Vagina (tissue), 2 donors: ENCODE results near the gene AK9. TPM values are rescaled to one million over a fixed set of nuclear protein-coding genes. Genes with fewer than 3 reads are reported as not detected.

Experiments
- DNase-seq, 2 donors: peaks; one replicate each; pipeline ENCODE4 v3.0.0-alpha.2; 2017; ENCODE audit errors: extremely low spot score in 2 of 2
- H3K27ac ChIP-seq: fragments of 200-600 bp; sonication (generic); one replicate; pipeline ENCODE4 v1.5.1; 2019
- H3K27me3 ChIP-seq: fragments of 200-600 bp; sonication (generic); one replicate; pipeline ENCODE4 v1.5.1; 2019
- H3K36me3 ChIP-seq, 2 donors: fragments of 200-600 bp; sonication (generic); one replicate each; pipeline ENCODE4 v1.5.1; 2017 to 2019
- H3K4me1 ChIP-seq: fragments of 200-600 bp; sonication (generic); one replicate; pipeline ENCODE4 v1.5.1; 2019
- H3K4me3 ChIP-seq, 2 donors: fragments of 200-600 bp; sonication (generic); 1 replicate in 1 of 2; 2 replicates in 1 of 2; pipeline ENCODE4 v1.5.1; 2016 to 2019
- H3K9me3 ChIP-seq: fragments of 200-600 bp; sonication (generic); one replicate; pipeline ENCODE4 v1.5.1; 2019
- POLR2A ChIP-seq, 2 donors: fragments of 450-650 bp; IDR thresholded peaks; one replicate each; pipeline ENCODE4 v1.6.1; 2017; ENCODE audit warnings: antibody characterized with exemption in 2 of 2, mild to moderate bottlenecking in 2 of 2, moderate library complexity in 2 of 2
- POLR2AphosphoS5 ChIP-seq, 2 donors: sonication (generic); formaldehyde crosslinking; IDR thresholded peaks; one replicate each; pipeline ENCODE4 v1.9.0; 2017; ENCODE audit warnings: antibody characterized with exemption in 2 of 2, mild to moderate bottlenecking in 2 of 2, low read depth in 1 of 2; ENCODE audit not compliant: insufficient read depth in 1 of 2
- intact Hi-C: fragments of 100-400 bp; cut with DNase I; formaldehyde crosslinking; loops from one replicate; pipeline ENCODE4 v1.15.1; 2023
- total RNA-seq: library from RNA; depleted of rRNA; stranded (reverse); fragments of >200 nt; gene quantifications from one replicate; pipeline ENCODE4 v1.2.3, GENCODE V29; 2016
- TF ChIP-seq, protein P1 (sequence below), 3 experiments: fragments of 450-650 bp in 2 of 3; fragments of 200-600 bp in 1 of 3; sonication (generic) in 1 of 3; IDR thresholded peaks; one replicate each; pipeline ENCODE4 v1.5.1; 2017 to 2019; ENCODE audit warnings: antibody characterized with exemption in 3 of 3, mild to moderate bottlenecking in 2 of 3, moderate library complexity in 2 of 3

The AK9 gene
- total RNA-seq, 1 donor from 2014 or later: 8.1 TPM

DNA sequence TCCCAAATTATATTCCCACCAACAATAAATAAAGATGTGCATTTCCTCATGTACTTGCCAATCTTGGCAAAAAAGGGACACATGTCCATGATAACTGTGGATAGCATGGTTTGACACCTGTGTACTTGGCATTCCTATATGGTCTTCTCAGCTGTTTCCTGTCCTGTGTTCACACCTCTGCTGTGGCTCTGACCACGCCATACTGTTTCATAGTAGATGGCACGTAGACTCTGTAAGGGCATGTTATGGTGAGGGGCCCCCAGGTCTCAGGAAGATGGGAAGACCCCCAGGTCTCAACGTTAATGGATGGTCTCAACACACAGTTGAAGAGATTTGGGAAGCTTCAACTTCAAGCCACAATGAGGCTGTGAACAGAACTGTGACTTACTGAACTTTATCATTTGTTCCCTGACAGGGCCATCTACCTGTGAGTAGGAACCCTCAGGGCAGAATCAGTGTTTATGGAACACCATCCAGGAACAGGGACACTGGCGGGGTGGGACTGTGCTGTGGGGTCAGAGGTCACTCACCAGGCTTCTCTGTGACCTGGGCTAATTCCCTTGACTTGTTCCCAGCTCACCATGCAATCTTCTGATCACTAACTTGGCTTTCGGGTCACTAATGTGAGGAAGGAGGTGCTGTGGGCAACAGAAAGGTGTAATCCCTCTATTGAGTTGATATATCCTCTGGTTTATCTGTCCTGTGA is 219.7 kb downstream of the AK9 start:
- TF ChIP-seq POLR2AphosphoS5 (IDR thresholded peaks at IDR 0.05; ENCODE audit: insufficient read depth in 1 of 2, low read depth in 1 of 2): no peak
- TF ChIP-seq, protein P1, sequence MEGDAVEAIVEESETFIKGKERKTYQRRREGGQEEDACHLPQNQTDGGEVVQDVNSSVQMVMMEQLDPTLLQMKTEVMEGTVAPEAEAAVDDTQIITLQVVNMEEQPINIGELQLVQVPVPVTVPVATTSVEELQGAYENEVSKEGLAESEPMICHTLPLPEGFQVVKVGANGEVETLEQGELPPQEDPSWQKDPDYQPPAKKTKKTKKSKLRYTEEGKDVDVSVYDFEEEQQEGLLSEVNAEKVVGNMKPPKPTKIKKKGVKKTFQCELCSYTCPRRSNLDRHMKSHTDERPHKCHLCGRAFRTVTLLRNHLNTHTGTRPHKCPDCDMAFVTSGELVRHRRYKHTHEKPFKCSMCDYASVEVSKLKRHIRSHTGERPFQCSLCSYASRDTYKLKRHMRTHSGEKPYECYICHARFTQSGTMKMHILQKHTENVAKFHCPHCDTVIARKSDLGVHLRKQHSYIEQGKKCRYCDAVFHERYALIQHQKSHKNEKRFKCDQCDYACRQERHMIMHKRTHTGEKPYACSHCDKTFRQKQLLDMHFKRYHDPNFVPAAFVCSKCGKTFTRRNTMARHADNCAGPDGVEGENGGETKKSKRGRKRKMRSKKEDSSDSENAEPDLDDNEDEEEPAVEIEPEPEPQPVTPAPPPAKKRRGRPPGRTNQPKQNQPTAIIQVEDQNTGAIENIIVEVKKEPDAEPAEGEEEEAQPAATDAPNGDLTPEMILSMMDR (IDR thresholded peaks at IDR 0.05): no peak
- TF ChIP-seq POLR2A (IDR thresholded peaks at IDR 0.05): no peak
- Histone ChIP-seq H3K27ac (no peak overlapping the region), H3K27me3 (no peaks in the 10 kb centered on the region), H3K4me1 (peaks cover under 1% of the 10 kb centered on the region), H3K36me3 (peaks cover 0 to 59% of the 10 kb centered on the region in 2 donors), H3K9me3 (no peaks in the 10 kb centered on the region), H3K4me3 (no peak overlapping the region)
- intact Hi-C loops: no loop called here
- peak in 1 of 2 donors; percentile 60 for DNase-seq

DNA sequence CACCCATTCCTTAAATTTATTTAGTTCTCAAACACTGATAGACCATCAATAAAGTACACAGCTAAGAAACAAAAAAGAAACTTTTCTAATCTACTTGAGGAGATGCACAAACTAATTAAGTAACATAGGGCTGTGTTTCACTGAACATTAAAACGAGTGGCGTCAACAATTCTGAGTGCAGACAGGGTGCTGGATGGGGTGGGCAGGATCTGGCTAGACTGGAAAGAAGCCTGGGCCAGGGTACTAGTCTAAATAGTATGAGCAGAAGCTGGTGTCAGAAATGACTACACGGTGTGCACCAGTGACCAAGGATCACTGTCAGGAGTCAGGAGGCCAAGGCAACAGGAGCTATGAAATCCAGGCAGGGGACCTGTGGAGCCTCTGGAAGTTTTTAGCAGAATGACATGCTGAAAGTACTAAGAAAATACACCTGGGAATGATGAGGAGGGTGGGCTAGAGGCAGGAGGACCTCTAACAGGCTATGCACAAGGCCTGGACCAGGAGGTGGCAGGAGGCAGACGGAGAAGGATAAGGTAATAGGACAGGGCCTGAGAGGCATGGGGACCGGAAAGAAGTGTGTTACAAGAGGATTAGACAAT is 221.3 kb downstream of the AK9 start:
- Histone ChIP-seq H3K27me3 (no peaks in the 10 kb centered on the region), H3K36me3 (peaks cover 0 to 61% of the 10 kb centered on the region in 2 donors), H3K4me3 (no peak overlapping the region), H3K9me3 (no peaks in the 10 kb centered on the region), H3K4me1 (no peaks in the 10 kb centered on the region), H3K27ac (no peak overlapping the region)
- TF ChIP-seq, protein P1 (IDR thresholded peaks at IDR 0.05): no peak
- TF ChIP-seq POLR2AphosphoS5 (IDR thresholded peaks at IDR 0.05; ENCODE audit: insufficient read depth in 1 of 2, low read depth in 1 of 2): no peak
- TF ChIP-seq POLR2A (IDR thresholded peaks at IDR 0.05): no peak
- DNase-seq: peak in 1 of 2 donors; percentile 75
- intact Hi-C loops: no loop called here

DNA sequence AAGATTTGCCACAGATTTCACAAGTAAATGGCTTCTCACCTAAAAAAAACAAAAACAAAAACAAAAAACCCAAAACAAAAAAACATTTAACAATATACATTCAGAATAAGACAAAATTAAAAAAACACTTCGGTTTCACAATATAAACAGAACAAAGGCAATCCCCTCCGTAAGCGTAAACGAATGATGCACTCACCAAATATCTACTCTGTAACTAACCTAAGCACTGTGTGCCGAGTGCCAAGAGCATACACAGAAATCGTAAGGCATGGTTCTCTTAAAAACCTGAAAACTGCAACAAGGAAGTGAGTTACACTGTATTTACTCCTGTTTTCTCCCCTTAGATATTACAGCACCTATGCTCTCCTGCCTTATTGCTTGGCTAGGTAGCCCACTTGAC is 223.3 kb downstream of the AK9 start:
- intact Hi-C loops: no loop called here
- TF ChIP-seq POLR2A (IDR thresholded peaks at IDR 0.05) (no peak), POLR2AphosphoS5 (IDR thresholded peaks at IDR 0.05; ENCODE audit: insufficient read depth in 1 of 2, low read depth in 1 of 2) (no peak)
- TF ChIP-seq, protein P1 (IDR thresholded peaks at IDR 0.05): no peak
- Histone ChIP-seq H3K36me3 (peaks cover 0 to 62% of the 10 kb centered on the region in 2 donors), H3K9me3 (no peaks in the 10 kb centered on the region), H3K27me3 (no peaks in the 10 kb centered on the region), H3K27ac (no peak overlapping the region), H3K4me1 (no peaks in the 10 kb centered on the region), H3K4me3 (no peak overlapping the region)
- DNase-seq: no peak

DNA sequence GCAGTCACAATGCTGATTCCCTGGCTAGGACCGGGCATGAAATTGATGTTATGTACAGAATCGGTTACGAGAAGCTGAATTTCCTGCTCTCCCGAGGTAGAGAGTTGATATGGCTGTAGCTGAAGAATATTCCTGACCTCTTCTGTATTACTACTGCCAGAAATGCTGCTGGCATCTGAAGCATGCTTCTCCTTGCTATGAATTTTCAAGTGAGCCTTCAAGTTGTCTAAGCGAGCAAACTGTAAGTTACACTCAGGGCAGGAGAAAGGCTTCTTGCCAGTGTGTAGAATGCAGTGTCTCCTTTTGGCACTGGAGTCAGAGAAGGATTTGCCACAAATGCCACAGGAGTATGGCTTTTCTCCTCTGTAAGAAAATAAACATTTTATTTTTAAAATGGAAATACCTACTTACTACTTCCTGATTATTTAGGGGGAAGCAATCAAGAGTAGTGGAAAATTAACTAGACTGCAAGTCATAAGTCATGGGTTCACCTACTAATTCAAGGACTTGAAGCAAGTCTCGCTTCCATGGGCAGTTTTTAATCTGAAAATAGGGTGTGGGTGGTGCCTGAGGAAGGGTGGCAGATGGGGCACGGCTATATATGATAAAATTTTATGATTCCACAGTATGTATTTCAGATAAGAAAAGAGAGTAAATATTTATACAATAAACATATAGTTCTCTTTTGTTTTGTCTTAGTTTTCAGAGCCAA is 224.6 kb downstream of the AK9 start:
- no peak overlapping the region for H3K27ac ChIP-seq
- no peak for TF ChIP-seq POLR2A (IDR thresholded peaks at IDR 0.05)
- no peak for TF ChIP-seq POLR2AphosphoS5 (IDR thresholded peaks at IDR 0.05; ENCODE audit: insufficient read depth in 1 of 2, low read depth in 1 of 2)
- TF ChIP-seq, protein P1 (IDR thresholded peaks at IDR 0.05): no peak
- DNase-seq: no peak
- no peaks in the 10 kb centered on the region for H3K4me1 ChIP-seq
- no peaks in the 10 kb centered on the region for H3K27me3 ChIP-seq
- H3K4me3 ChIP-seq: no peak overlapping the region
- H3K36me3 ChIP-seq: peaks cover 0 to 62% of the 10 kb centered on the region in 2 donors
- H3K9me3 ChIP-seq: no peaks in the 10 kb centered on the region
- intact Hi-C loops: no loop called here
